GM20000 (cell line): ENCODE measurements around the gene MAPKBP1.

ENCODE experiments used
- DNase-seq: peaks from one replicate; pipeline ENCODE4 v3.0.0; 2012; ENCODE audit warnings: low spot score
- TF ChIP-seq, protein P1 (sequence below): IDR thresholded peaks from 2 replicates; pipeline ENCODE4 v1.5.1; 2012; ENCODE audit warnings: mild to moderate bottlenecking, control low read depth; ENCODE audit errors: extremely low read depth, missing control alignments

The MAPKBP1 gene

GRCh38 chr15:41847206-41847605 is 72.9 kb downstream of the MAPKBP1 start:
- TF ChIP-seq, protein P1, sequence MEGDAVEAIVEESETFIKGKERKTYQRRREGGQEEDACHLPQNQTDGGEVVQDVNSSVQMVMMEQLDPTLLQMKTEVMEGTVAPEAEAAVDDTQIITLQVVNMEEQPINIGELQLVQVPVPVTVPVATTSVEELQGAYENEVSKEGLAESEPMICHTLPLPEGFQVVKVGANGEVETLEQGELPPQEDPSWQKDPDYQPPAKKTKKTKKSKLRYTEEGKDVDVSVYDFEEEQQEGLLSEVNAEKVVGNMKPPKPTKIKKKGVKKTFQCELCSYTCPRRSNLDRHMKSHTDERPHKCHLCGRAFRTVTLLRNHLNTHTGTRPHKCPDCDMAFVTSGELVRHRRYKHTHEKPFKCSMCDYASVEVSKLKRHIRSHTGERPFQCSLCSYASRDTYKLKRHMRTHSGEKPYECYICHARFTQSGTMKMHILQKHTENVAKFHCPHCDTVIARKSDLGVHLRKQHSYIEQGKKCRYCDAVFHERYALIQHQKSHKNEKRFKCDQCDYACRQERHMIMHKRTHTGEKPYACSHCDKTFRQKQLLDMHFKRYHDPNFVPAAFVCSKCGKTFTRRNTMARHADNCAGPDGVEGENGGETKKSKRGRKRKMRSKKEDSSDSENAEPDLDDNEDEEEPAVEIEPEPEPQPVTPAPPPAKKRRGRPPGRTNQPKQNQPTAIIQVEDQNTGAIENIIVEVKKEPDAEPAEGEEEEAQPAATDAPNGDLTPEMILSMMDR, result no peak
- DNase-seq, result no peak

- TF ChIP-seq, protein P1, result no peak
- DNase-seq, result no peak
These were observed 73.7 kb downstream of the MAPKBP1 start for GRCh38 chr15:41847981-41848380.

DNA sequence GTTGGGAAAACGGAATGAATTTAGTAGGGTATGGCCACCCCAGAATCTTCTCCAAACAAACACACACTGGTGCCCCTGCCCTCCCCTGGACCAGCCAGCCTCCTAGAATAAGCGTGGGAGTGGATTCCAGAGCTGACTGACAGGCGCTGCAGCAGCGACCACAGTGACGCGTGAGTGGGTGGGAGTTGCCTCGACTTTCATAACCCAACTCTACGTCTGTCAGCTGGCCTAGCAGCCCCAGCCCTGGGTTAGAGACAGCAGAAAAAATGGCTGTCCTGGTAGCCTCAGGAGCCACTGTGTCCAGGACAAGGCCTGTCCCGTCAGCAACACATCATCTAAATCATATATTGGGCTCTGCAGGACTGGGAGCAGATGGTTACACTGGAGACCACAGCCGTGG is 74.3 kb downstream of the MAPKBP1 start:
- TF ChIP-seq, protein P1, result no peak
- no peak for DNase-seq

- TF ChIP-seq, protein P1, result no peak
- no peak for DNase-seq
These were observed 74.9 kb downstream of the MAPKBP1 start for GRCh38 chr15:41849204-41849603.

DNA sequence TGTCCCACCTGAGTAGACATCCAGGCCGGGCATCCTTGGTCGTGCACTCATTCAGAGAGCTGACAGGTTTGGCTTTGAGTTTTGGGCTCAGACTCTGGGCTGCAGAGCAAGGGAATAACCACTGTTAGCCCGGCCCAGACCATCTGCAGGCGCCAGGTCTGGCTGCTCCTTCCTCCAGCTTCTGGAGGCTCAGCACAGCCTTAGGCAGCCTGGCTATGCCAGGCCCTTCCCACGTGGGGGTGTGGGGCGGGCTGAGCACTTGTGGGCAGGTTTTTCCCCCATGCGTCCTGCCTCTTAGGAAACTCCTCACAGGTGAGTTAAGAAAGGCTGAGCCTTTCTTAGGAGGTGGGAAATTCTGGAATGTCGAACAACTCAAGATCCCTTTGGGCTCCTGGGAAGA is 75.6 kb downstream of the MAPKBP1 start:
- TF ChIP-seq, protein P1, result no peak
- no peak for DNase-seq

- TF ChIP-seq, protein P1, result no peak
These were observed 76.3 kb downstream of the MAPKBP1 start for GRCh38 chr15:41850482-41851166.

GRCh38 chr15:41851167-41851523 is 76.9 kb downstream of the MAPKBP1 start:
- TF ChIP-seq, protein P1, result no peak
- DNase-seq, result no peak

More at GRCh38 chr15:41850482-41851166, 76.3 kb downstream of the MAPKBP1 start:
- DNase-seq, result no peak
